HepG2 (cell line): ENCODE measurements around the gene GNAT2. TPM values are rescaled to one million over a fixed set of nuclear protein-coding genes. Genes with fewer than 3 reads are reported as not detected.

Experiments
- ATAC-seq: fragments of 200-7000 bp; cut with Tn5 transposase; 3 replicates; pipeline ENCODE4 v1.9.1; 2020; ENCODE audit warnings: mild to moderate bottlenecking, moderate library complexity
- BruUV-seq: library from RNA; stranded (reverse); fragments of 400-500 nt; replicated peaks from 2 replicates; lab custom pipeline; 2021; lab: Mats Ljungman, UMichigan
- CTCF ChIA-PET: fragments of 300-600 bp; formaldehyde crosslinking; extraction: SDS; loops from one replicate; lab custom pipeline; 2021; ENCODE audit warnings: low total read pairs, inconsistent platforms, low intra/inter-chr PET ratio; lab: Yijun Ruan, JAX
- POLR2A ChIA-PET: fragments of 350-600 bp; sonication (Branson Sonifier 250); formaldehyde crosslinking; loops from one replicate; lab custom pipeline; 2020; ENCODE audit warnings: antibody characterized with exemption, inconsistent platforms; lab: Yijun Ruan, JAX
- DNase-seq: peaks from one replicate; pipeline ENCODE4 v3.0.0-alpha.2; 2015; ENCODE audit warnings: low spot score
- FAIRE-seq: peaks from 3 replicates; lab custom pipeline; 2011; peaks lifted over from hg19 to GRCh38; lab: Jason Lieb, UNC
- H2AFZ ChIP-seq: one replicate; pipeline ENCODE4 v1.6.1; 2011; ENCODE audit warnings: low read length, inconsistent platforms
- H3K27ac ChIP-seq: fragments of 300-600 bp; 3 replicates; pipeline ENCODE4 v1.8.0; 2011; ENCODE audit warnings: mixed run types, mild to moderate bottlenecking, mixed read lengths, low read length, inconsistent platforms; ENCODE audit not compliant: insufficient read depth; ENCODE audit errors: extremely low read length
- H3K27me3 ChIP-seq, 2 experiments: fragments of 200-600 bp in 1 of 2; 2 replicates in 1 of 2; 3 replicates in 1 of 2; pipeline versions ENCODE4 v1.6.0 to v1.8.0; 2011; ENCODE audit warnings: low read length in 2 of 2, mild to moderate bottlenecking in 2 of 2, moderate library complexity in 2 of 2, inconsistent platforms in 1 of 2; ENCODE audit not compliant: insufficient read depth in 2 of 2, control insufficient read depth in 1 of 2
- H3K36me3 ChIP-seq, 2 experiments: fragments of 200-600 bp in 1 of 2; replicated peaks in 1 of 2; 2 replicates in 1 of 2; 3 replicates in 1 of 2; pipeline versions ENCODE4 v1.5.1 to v1.8.0; 2011; ENCODE audit warnings: low read length in 2 of 2, inconsistent platforms in 1 of 2; ENCODE audit not compliant: insufficient read depth in 2 of 2, control insufficient read depth in 1 of 2
- H3K4me1 ChIP-seq: 2 replicates; pipeline ENCODE4 v1.5.1; 2012; ENCODE audit warnings: low read length, inconsistent platforms; ENCODE audit not compliant: insufficient read depth
- H3K4me2 ChIP-seq: 2 replicates; pipeline ENCODE4 v1.6.0; 2011; ENCODE audit warnings: low read depth, low read length, inconsistent platforms
- H3K4me3 ChIP-seq, 3 experiments: fragments of 200-600 bp in 1 of 3; sonication (generic), shearing (Covaris generic) in 1 of 3; replicated peaks in 1 of 3; 2 replicates each; pipeline ENCODE4 v1.5.1; 2011 to 2016; ENCODE audit warnings: low read length in 3 of 3, inconsistent platforms in 2 of 3, low read depth in 2 of 3, mild to moderate bottlenecking in 2 of 3, control low read depth in 1 of 3, mixed read lengths in 1 of 3; ENCODE audit not compliant: insufficient read depth in 1 of 3
- H3K79me2 ChIP-seq: one replicate; pipeline ENCODE4 v1.6.1; 2011; ENCODE audit warnings: low read length, inconsistent platforms; ENCODE audit not compliant: insufficient read depth
- H3K9ac ChIP-seq: 2 replicates; pipeline ENCODE4 v1.6.0; 2011; ENCODE audit warnings: mild to moderate bottlenecking, low read depth, low read length, inconsistent platforms; ENCODE audit not compliant: insufficient read depth
- H3K9me3 ChIP-seq: 2 replicates; pipeline ENCODE4 v1.5.1; 2012; ENCODE audit warnings: mild to moderate bottlenecking, low read length
- H4K20me1 ChIP-seq: 2 replicates; pipeline ENCODE4 v1.6.0; 2011; ENCODE audit warnings: inconsistent platforms, mild to moderate bottlenecking, low read length, moderate library complexity; ENCODE audit not compliant: insufficient read depth
- DZIP1 ChIP-seq: sonication (generic); formaldehyde crosslinking; IDR thresholded peaks from 2 replicates; pipeline ENCODE4 v1.5.0; 2020; ENCODE audit warnings: mild to moderate bottlenecking, missing genetic modification reagents
- PAF1 ChIP-seq: IDR thresholded peaks from 2 replicates; pipeline ENCODE4 v1.6.1; 2016; ENCODE audit warnings: missing genetic modification reagents, missing compliant biosample characterization
- RBFOX2 ChIP-seq: fragments of 200-400 bp; formaldehyde crosslinking; IDR thresholded peaks from 2 replicates; pipeline ENCODE4 v1.6.1; 2017; ENCODE audit warnings: low read depth, mild to moderate bottlenecking, low read length
- SETDB1 ChIP-seq: sonication (generic); formaldehyde crosslinking; IDR thresholded peaks from 2 replicates; pipeline ENCODE4 v1.5.1; 2020; ENCODE audit warnings: missing genetic modification reagents, mild to moderate bottlenecking, borderline replicate concordance
- ZNF44 ChIP-seq: sonication (generic); formaldehyde crosslinking; IDR thresholded peaks from 2 replicates; pipeline ENCODE4 v1.5.1; 2020; ENCODE audit warnings: mild to moderate bottlenecking, missing genetic modification reagents
- WGBS: methylation state at CpG from one replicate; pipeline ENCODE4 v1.1.6; 2017; ENCODE audit warnings: low lambda C conversion rate; 5-methylcytosine and 5-hydroxymethylcytosine counted together
- in situ Hi-C: cut with HindIII; loops from 2 replicates; pipeline ENCODE4 v1.10.0; 2017; ENCODE audit warnings: low pct_unique_long_range_greater_than_20kb; ENCODE audit not compliant: extremely low pct_ligation_motif_present
- intact Hi-C: fragments of 100-400 bp; cut with micrococcal nuclease; formaldehyde crosslinking; loops from one replicate; pipeline ENCODE4 v1.10.0; 2022; ENCODE audit not compliant: unreplicated experiment
- polyA plus RNA-seq, 8 experiments: library from polyadenylated mRNA; depleted of rRNA in 3 of 8; stranded (reverse) in 7 of 8; unstranded in 1 of 8; fragments of >200 nt; fragmentation: Illumina TruSeq in 4 of 8; extraction: Trizol in 4 of 8; gene quantifications; 2 replicates each; pipeline versions ENCODE4 v1.2.1 to v1.2.3, GENCODE V29; 2011 to 2016; ENCODE audit warnings: low read depth in 4 of 8, missing spikeins in 1 of 8, mixed read lengths in 1 of 8; ENCODE audit not compliant: insufficient read depth in 1 of 8
- total RNA-seq, 5 experiments: library from RNA; depleted of rRNA; stranded (reverse); fragments of >200 nt; fragmentation: Illumina TruSeq; extraction: Trizol; gene quantifications; 2 replicates each; pipeline ENCODE4 v1.2.3, GENCODE V29; 2016; ENCODE audit warnings: low read depth in 1 of 5

GNAT2 gene
- total and polyA plus RNA-seq, 2 of the 13 experiments (the other 11 are each of a cell fraction or from before 2014, with no cell fraction given) = 0.08 to 0.20 TPM

GRCh38 chr1:109623601-109624161, 4.3 kb upstream of the GNAT2 start:
- FAIRE-seq (no peak), DNase-seq (no peak), ATAC-seq (no peak)
- Histone ChIP-seq H3K4me1 (peaks cover 31% of the 10 kb centered on the region), H3K4me2 (no peak overlapping the region), H2AFZ (no peak overlapping the region), H3K9ac (no peak overlapping the region), H3K27ac (no peak overlapping the region), H3K79me2 (peaks cover 56% of the 10 kb centered on the region), H4K20me1 (peaks cover 39% of the 10 kb centered on the region), H3K4me3 (no peak overlapping the region), H3K36me3 (peaks cover 29 to 41% of the 10 kb centered on the region in 2 experiments), H3K9me3 (no peaks in the 10 kb centered on the region), H3K27me3 (no peaks in the 10 kb centered on the region; a peak in 1 of 5 replicates)
- CTCF ChIA-PET = no interaction called here
- TF ChIP-seq SETDB1 (CRISPR knock-in tag) (no peak), PAF1 (CRISPR knock-in tag) (no peak), RBFOX2 (peak; percentile 7; the same call in 1 of the 2 replicates), ZNF44 (CRISPR knock-in tag) (no peak)
- in situ Hi-C loops = loop anchor here (5.0 kb wide), 1 partner anchor 76 kb away; the partner anchor contains the start of gene GNAI3
- no TSS peak for BruUV-seq
- intact Hi-C loops = no loop called here
- 100% methylated on average over 5 of the region's 11 CpGs for WGBS
- POLR2A ChIA-PET = interaction anchor here (1.2 kb wide), 1 partner anchor 75 kb away, joined by 6 read pairs; the partner anchor contains the start of gene GNAI3

DNA sequence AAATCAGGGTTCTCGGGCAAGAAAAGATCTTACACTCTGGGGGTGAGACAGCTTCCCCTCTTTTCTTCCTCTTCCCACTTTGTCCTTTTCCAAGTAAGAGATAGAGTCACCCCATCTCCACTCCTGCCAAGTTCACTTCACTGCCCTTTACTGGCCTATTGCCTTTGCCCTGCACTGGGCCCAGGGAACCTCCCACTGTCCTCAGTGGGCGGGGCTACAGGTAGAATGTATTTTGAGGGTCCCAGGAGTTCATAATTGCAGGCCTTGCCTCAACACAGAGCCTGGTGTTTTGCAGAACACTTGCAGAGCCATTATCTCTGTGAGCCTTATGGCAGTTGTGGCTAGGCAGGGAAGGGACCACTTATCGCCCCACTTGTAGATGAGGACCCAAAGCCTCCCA, 3.5 kb upstream of the GNAT2 start:
- Histone ChIP-seq H3K27me3 (no peaks in the 10 kb centered on the region; a peak in 1 of 5 replicates), H3K9ac (no peak overlapping the region), H3K79me2 (peaks cover 56% of the 10 kb centered on the region), H4K20me1 (peaks cover 39% of the 10 kb centered on the region), H3K4me2 (peak overlapping the region; percentile 92; the same call in 1 of the 2 replicates), H3K4me3 (no peak overlapping the region), H3K9me3 (no peaks in the 10 kb centered on the region), H3K27ac (no peak overlapping the region), H3K36me3 (peaks cover 24 to 33% of the 10 kb centered on the region in 2 experiments), H3K4me1 (peaks cover 39% of the 10 kb centered on the region), H2AFZ (no peak overlapping the region)
- POLR2A ChIA-PET = no interaction called here
- in situ Hi-C loops (loop anchor here (5.0 kb wide), 1 partner anchor 76 kb away; the partner anchor contains the start of gene GNAI3), intact Hi-C loops (no loop called here)
- FAIRE-seq = no peak
- no peak for ATAC-seq
- WGBS = 100% methylated on average over 3 of the region's 3 CpGs
- CTCF ChIA-PET = no interaction called here
- DNase-seq = no peak
- TF ChIP-seq SETDB1 (CRISPR knock-in tag) (no peak), DZIP1 (CRISPR knock-in tag) (no peak), RBFOX2 (0 out of 2 replicates have a peak, but pooled peaks have one; percentile 20)
- BruUV-seq = no TSS peak
